PC-9 (cell line): ENCODE measurements around the gene IL4R. TPM values are rescaled to one million over a fixed set of nuclear protein-coding genes. Genes with fewer than 3 reads are reported as not detected.
A peak's percentile ranks its signal among the peaks of the same experiment; 100 is the strongest.

Source experiments
- BruUV-seq: library from RNA; stranded (reverse); fragments of 400-500 nt; replicated peaks from 2 replicates; lab custom pipeline; 2021; lab: Mats Ljungman, UMichigan
- CTCF ChIA-PET: fragments of 300-600 bp; sonication (Branson Sonifier 250); formaldehyde crosslinking; loops from one replicate; lab custom pipeline; 2022; ENCODE audit warnings: antibody characterized with exemption; lab: Charles Lee
- POLR2A ChIA-PET: fragments of 300-600 bp; sonication (Branson Sonifier 250); formaldehyde crosslinking; loops from one replicate; lab custom pipeline; 2022; ENCODE audit warnings: antibody characterized with exemption; ENCODE audit not compliant: unreplicated experiment; lab: Charles Lee
- DNase-seq, 2 experiments: peaks; one replicate each; pipeline versions ENCODE4 v3.0.0 to v3.0.0-alpha.2; 2015 to 2022; ENCODE audit warnings: mixed read lengths in 1 of 2
- H2AFZ ChIP-seq: fragments of 200-600 bp; sonication (generic); 2 replicates; pipeline ENCODE4 v1.8.1; 2017; ENCODE audit warnings: antibody characterized with exemption
- H3F3A ChIP-seq: fragments of 200-600 bp; sonication (generic); 2 replicates; pipeline ENCODE4 v1.8.1; 2017; ENCODE audit warnings: antibody characterized with exemption, mild to moderate bottlenecking, low read depth; ENCODE audit not compliant: insufficient read depth
- H3K27ac ChIP-seq: fragments of 200-600 bp; sonication (generic); 2 replicates; pipeline ENCODE4 v1.6.1; 2016; ENCODE audit warnings: mixed run types
- H3K27me3 ChIP-seq: fragments of 200-600 bp; sonication (generic); 2 replicates; pipeline ENCODE4 v1.6.1; 2016; ENCODE audit warnings: low read depth, mixed run types; ENCODE audit not compliant: insufficient read depth
- H3K36me3 ChIP-seq: fragments of 200-600 bp; sonication (generic); 2 replicates; pipeline ENCODE4 v1.6.1; 2016; ENCODE audit warnings: low read depth, mixed run types
- H3K4me1 ChIP-seq: fragments of 200-600 bp; sonication (generic); replicated peaks from 2 replicates; pipeline ENCODE4 v1.6.1; 2016; ENCODE audit warnings: mixed run types; ENCODE audit not compliant: insufficient read depth
- H3K4me2 ChIP-seq: fragments of 200-600 bp; sonication (generic); 2 replicates; pipeline ENCODE4 v1.6.1; 2017; ENCODE audit warnings: mixed run types
- H3K4me3 ChIP-seq: fragments of 200-600 bp; sonication (generic); 2 replicates; pipeline ENCODE4 v1.6.1; 2016; ENCODE audit warnings: mixed run types
- H3K79me2 ChIP-seq: fragments of 200-600 bp; sonication (generic); 2 replicates; pipeline ENCODE4 v1.6.1; 2017; ENCODE audit warnings: low read depth, mixed run types
- H3K9me2 ChIP-seq: fragments of 200-600 bp; sonication (generic); 2 replicates; pipeline ENCODE4 v1.8.1; 2017; ENCODE audit warnings: mild to moderate bottlenecking; ENCODE audit not compliant: insufficient read depth
- H3K9me3 ChIP-seq: fragments of 200-600 bp; sonication (generic); 2 replicates; pipeline ENCODE4 v1.8.1; 2016; ENCODE audit warnings: low read depth; ENCODE audit not compliant: insufficient read depth
- H4K20me1 ChIP-seq: fragments of 200-600 bp; sonication (generic); 2 replicates; pipeline ENCODE4 v1.8.1; 2017; ENCODE audit not compliant: insufficient read depth
- EZH2 ChIP-seq: fragments of 200-600 bp; sonication (generic); IDR thresholded peaks from 2 replicates; pipeline ENCODE4 v1.8.0; 2017; ENCODE audit warnings: antibody characterized with exemption, low read depth
- intact Hi-C: fragments of 100-400 bp; cut with micrococcal nuclease; formaldehyde crosslinking; loops from one replicate; pipeline ENCODE4 v1.10.0; 2022; ENCODE audit not compliant: unreplicated experiment
- total RNA-seq: library from RNA; stranded (reverse); gene quantifications from 2 replicates; pipeline ENCODE4 v1.2.3, GENCODE V29; 2021
- TF ChIP-seq, protein P1 (sequence below): fragments of 200-600 bp; sonication (generic); conservative IDR thresholded peaks from 2 replicates; pipeline ENCODE4 v1.6.1; 2017; ENCODE audit warnings: mixed run types, antibody characterized with exemption, mild to moderate bottlenecking, moderate library complexity

The IL4R gene
- total RNA-seq, 1 experiment from 2014 or later: 76.5 TPM

DNA sequence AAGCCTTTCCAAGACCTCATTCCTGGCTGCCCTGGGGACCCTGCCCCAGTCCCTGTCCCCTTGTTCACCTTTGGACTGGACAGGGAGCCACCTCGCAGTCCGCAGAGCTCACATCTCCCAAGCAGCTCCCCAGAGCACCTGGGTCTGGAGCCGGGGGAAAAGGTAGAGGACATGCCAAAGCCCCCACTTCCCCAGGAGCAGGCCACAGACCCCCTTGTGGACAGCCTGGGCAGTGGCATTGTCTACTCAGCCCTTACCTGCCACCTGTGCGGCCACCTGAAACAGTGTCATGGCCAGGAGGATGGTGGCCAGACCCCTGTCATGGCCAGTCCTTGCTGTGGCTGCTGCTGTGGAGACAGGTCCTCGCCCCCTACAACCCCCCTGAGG, 49.5 kb downstream of the IL4R start:
- peaks cover 36% of the 10 kb centered on the region for H3K4me1 ChIP-seq
- ChIA-PET POLR2A (no interaction called here), CTCF (no interaction called here)
- H3K27me3 ChIP-seq: no peaks in the 10 kb centered on the region
- DNase-seq: no peak
- peak overlapping the region; percentile 3; the same call in 1 of the 2 replicates for H3K27ac ChIP-seq
- TF ChIP-seq, protein P1, sequence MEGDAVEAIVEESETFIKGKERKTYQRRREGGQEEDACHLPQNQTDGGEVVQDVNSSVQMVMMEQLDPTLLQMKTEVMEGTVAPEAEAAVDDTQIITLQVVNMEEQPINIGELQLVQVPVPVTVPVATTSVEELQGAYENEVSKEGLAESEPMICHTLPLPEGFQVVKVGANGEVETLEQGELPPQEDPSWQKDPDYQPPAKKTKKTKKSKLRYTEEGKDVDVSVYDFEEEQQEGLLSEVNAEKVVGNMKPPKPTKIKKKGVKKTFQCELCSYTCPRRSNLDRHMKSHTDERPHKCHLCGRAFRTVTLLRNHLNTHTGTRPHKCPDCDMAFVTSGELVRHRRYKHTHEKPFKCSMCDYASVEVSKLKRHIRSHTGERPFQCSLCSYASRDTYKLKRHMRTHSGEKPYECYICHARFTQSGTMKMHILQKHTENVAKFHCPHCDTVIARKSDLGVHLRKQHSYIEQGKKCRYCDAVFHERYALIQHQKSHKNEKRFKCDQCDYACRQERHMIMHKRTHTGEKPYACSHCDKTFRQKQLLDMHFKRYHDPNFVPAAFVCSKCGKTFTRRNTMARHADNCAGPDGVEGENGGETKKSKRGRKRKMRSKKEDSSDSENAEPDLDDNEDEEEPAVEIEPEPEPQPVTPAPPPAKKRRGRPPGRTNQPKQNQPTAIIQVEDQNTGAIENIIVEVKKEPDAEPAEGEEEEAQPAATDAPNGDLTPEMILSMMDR: no peak
- no peak for TF ChIP-seq EZH2
- no peak overlapping the region for H2AFZ ChIP-seq
- no peaks in the 10 kb centered on the region for H4K20me1 ChIP-seq
- intact Hi-C loops: no loop called here
- peak overlapping the region; percentile 42; the same call in 1 of the 2 replicates for H3K4me2 ChIP-seq
- H3K79me2 ChIP-seq: no peaks in the 10 kb centered on the region
- H3F3A ChIP-seq: peaks cover 29% of the 10 kb centered on the region
- no TSS peak for BruUV-seq
- no peaks in the 10 kb centered on the region for H3K9me2 ChIP-seq
- H3K4me3 ChIP-seq: no peak overlapping the region
- H3K9me3 ChIP-seq: no peaks in the 10 kb centered on the region
- H3K36me3 ChIP-seq: peaks cover 23% of the 10 kb centered on the region

DNA sequence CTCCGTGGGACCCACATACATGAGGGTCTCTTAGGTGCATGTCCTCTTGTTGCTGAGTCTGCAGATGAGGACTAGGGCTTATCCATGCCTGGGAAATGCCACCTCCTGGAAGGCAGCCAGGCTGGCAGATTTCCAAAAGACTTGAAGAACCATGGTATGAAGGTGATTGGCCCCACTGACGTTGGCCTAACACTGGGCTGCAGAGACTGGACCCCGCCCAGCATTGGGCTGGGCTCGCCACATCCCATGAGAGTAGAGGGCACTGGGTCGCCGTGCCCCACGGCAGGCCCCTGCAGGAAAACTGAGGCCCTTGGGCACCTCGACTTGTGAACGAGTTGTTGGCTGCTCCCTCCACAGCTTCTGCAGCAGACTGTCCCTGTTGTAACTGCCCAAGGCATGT, 50.0 kb downstream of the IL4R start:
- H3K79me2 ChIP-seq: no peaks in the 10 kb centered on the region
- peak overlapping the region; percentile 42 for H3K4me2 ChIP-seq
- H3K27me3 ChIP-seq: no peaks in the 10 kb centered on the region
- no peak overlapping the region for H3K4me3 ChIP-seq
- no peaks in the 10 kb centered on the region for H3K9me3 ChIP-seq
- H3K4me1 ChIP-seq: peaks cover 36% of the 10 kb centered on the region
- peak overlapping the region; percentile 87 for H3K27ac ChIP-seq
- TF ChIP-seq, protein P1: no peak
- TF ChIP-seq EZH2: no peak
- DNase-seq: peak; percentile 52 to 74
- H3K36me3 ChIP-seq: peaks cover 18% of the 10 kb centered on the region
- H3F3A ChIP-seq: peaks cover 26% of the 10 kb centered on the region
- ChIA-PET CTCF (no interaction called here), POLR2A (no interaction called here)
- H4K20me1 ChIP-seq: no peaks in the 10 kb centered on the region
- no peaks in the 10 kb centered on the region for H3K9me2 ChIP-seq
- no TSS peak for BruUV-seq
- H2AFZ ChIP-seq: no peak overlapping the region
- intact Hi-C loops: loop anchor here (2.0 kb wide), 2 partner anchors 49 to 209 kb away; no protein-coding TSS in a partner anchor

- peaks cover 36% of the 10 kb centered on the region for H3K4me1 ChIP-seq
- no peaks in the 10 kb centered on the region for H4K20me1 ChIP-seq
- no peaks in the 10 kb centered on the region for H3K9me3 ChIP-seq
- peaks cover 10% of the 10 kb centered on the region; the same call in 1 of the 2 replicates for H3K36me3 ChIP-seq
- DNase-seq: peak; percentile 51 to 86
- H3K9me2 ChIP-seq: no peaks in the 10 kb centered on the region
- H3K79me2 ChIP-seq: no peaks in the 10 kb centered on the region
- TF ChIP-seq, protein P1: no peak
- no peak for TF ChIP-seq EZH2
- no peak overlapping the region for H2AFZ ChIP-seq
- BruUV-seq: TSS peak; percentile 93
- peak overlapping the region; percentile 87 for H3K27ac ChIP-seq
- H3F3A ChIP-seq: peaks cover 26% of the 10 kb centered on the region
- POLR2A ChIA-PET: interaction anchor here (0.6 kb wide), 1 partner anchor 1447 kb away, joined by 5 read pairs; no protein-coding TSS in a partner anchor
- CTCF ChIA-PET: interaction anchor here (4.1 kb wide), 1 partner anchor 130 kb away, joined by 34 read pairs; no protein-coding TSS in a partner anchor
- intact Hi-C loops: loop anchor here (1.0 to 2.0 kb wide), 3 partner anchors 37 to 210 kb away; no protein-coding TSS in a partner anchor
- peak overlapping the region; percentile 42 for H3K4me2 ChIP-seq
- no peaks in the 10 kb centered on the region for H3K27me3 ChIP-seq
- no peak overlapping the region for H3K4me3 ChIP-seq
Measured at GRCh38 chr16:27364493-27365141, 50.8 kb downstream of the IL4R start.
